Measurements from ENCODE around the gene ARFGEF2.
"Not testable (repeated sequence)": the region's sequence is repeated elsewhere in the genome, so short reads cannot be mapped to it uniquely, and the experiment has no call there.

Gene ARFGEF2

DNA sequence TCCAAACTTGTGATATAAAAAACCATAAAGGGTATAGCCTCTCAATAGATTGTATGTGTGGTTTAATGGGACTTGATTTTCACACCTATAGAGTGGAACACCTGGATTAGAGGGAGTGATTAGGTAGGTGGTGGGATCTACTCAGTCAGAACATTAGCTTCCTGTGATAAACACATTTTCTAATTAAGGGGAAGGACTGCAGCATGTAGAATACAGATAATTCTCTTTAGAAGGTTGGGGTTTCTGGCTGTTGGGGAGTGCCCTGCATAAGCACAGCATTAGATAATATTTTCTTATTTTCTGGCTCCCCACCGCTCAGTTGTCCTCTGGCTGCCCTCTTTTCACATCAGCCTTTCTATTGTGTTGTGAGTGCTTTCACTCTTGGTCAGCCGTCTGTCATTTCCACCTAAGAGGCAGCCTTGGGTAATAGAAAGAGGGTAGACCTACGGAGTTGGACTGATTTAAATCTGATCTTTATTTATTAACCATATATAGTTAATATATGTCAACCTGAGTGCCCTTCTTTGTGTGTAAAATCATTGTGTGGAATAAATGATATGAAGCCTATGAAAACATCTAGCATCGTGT lies 132.6 kb downstream of the ARFGEF2 start:
- TF ChIP-seq CTCF (IDR thresholded peaks at IDR 0.05; ENCODE audit: low read depth, low read length), result no peak
- no peak for DNase-seq (ENCODE audit: extremely low read depth, low read depth)

DNA sequence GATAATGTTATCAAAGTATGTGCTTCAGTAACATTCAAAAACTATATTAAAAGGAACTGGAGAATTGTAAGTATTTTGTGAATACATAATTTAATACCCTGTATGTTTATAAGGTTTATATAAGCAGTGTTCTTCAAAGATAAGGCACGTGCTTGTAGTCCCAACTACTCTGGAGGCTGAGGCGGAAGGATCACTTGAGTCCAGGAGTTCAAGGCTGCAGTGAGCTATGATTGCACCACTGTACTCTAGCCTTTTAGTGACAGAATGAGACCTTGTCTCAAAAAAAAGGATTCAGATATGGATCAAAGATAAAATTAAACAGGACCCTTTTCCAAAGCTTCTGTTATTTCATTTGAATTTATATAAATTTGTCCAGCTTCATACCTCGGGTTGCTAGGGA lies 141.8 kb downstream of the ARFGEF2 start:
- no peak for TF ChIP-seq CTCF (IDR thresholded peaks at IDR 0.05; ENCODE audit: low read depth, low read length)
- no peak for DNase-seq (ENCODE audit: extremely low read depth, low read depth)

DNA sequence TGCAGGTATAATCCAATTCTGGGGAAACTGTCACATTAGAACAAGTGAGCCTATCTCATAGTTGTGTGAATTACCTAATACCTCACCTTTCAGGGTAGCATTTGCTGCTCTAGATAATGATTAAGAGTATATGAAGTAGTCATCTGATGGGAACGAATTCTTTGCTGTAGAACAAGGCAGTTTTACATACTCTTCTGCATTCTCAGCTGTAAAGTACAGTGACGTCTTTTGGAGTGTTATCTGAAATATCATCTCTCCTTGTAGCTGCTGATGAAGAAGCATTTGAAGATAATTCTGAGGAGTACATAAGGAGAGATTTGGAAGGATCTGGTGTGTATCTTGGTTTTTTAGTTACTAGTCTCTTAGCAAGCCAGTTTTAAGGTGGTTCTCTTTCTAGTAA lies 153.0 kb downstream of the ARFGEF2 start:
- TF ChIP-seq CTCF (IDR thresholded peaks at IDR 0.05; ENCODE audit: low read depth, low read length), result no peak
- DNase-seq (ENCODE audit: extremely low read depth, low read depth), result no peak

DNA sequence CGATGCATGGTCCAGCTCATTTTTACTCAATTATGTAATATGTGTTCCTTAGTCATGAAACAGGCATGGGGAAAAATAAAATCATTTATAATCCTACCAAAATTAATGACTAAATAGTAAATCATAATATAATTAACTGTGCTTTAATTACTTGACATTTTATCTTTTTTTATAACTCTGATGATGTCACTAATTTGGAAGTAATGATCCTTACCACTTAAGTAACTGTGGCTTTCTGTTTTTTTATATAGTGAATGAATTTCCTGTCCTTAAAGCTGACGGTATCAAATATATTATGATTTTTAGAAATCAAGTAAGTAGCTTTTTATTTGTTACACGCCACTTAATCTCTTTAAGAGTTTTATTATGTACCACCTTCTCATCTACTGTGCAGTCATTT lies 156.8 kb downstream of the ARFGEF2 start:
- DNase-seq (ENCODE audit: extremely low read depth, low read depth), result no peak
- no peak for TF ChIP-seq CTCF (IDR thresholded peaks at IDR 0.05; ENCODE audit: low read depth, low read length)

DNA sequence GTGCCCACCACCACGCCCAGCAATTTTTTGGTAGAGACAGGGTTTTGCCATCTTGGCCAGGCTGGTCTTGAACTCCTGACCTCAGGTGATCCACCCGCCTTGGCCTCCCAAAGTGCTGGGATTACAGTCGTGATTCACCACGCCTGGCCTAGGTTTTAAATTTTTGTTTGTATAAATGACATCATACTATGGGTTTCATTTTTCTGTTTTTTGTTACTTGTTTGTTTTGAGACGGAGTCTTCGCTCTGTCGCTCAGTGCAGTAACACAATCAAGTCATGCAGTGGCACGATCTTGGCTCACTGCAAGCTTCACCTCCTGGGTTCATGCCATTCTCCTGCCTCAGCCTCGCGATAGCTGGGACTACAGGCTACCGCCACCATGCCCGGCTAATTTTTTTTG lies 160.8 kb downstream of the ARFGEF2 start:
- not testable (repeated sequence) for DNase-seq (ENCODE audit: extremely low read depth, low read depth)
